Mesenchymal stem cell (in vitro differentiated cells and primary cell): ENCODE results near the gene HSPB7.
"Not testable (repeated sequence)": the region's sequence is repeated elsewhere in the genome, so short reads cannot be mapped to it uniquely, and the experiment has no call there.

Experiments
- DNase-seq: peaks from one replicate; pipeline ENCODE4 v3.0.0-alpha.2; 2013
- H2AFZ ChIP-seq: one replicate; pipeline ENCODE4 v1.6.1; 2013; ENCODE audit warnings: low read depth, mild to moderate bottlenecking, control low read depth, inconsistent platforms, low read length, moderate library complexity
- H2AK5ac ChIP-seq: 2 replicates; pipeline ENCODE4 v1.6.1; 2013; ENCODE audit warnings: low read length, moderate library complexity, mild to moderate bottlenecking, inconsistent platforms; ENCODE audit not compliant: severe bottlenecking
- H2BK120ac ChIP-seq: one replicate; pipeline ENCODE4 v1.6.1; 2013; ENCODE audit warnings: low read depth, mild to moderate bottlenecking, inconsistent platforms, low read length, moderate library complexity
- H2BK12ac ChIP-seq, 2 experiments: one replicate each; pipeline ENCODE4 v1.6.1; 2013; ENCODE audit warnings: inconsistent platforms in 2 of 2, low read length in 2 of 2, mild to moderate bottlenecking in 2 of 2, moderate library complexity in 2 of 2, control low read depth in 1 of 2
- H2BK15ac ChIP-seq: one replicate; pipeline ENCODE4 v1.6.1; 2013; ENCODE audit warnings: mild to moderate bottlenecking, low read depth, inconsistent platforms; ENCODE audit not compliant: poor library complexity, severe bottlenecking
- H2BK5ac ChIP-seq: 2 replicates; pipeline ENCODE4 v1.6.1; 2013; ENCODE audit warnings: low read depth, mild to moderate bottlenecking, low read length, control low read depth, inconsistent platforms; ENCODE audit not compliant: poor library complexity, severe bottlenecking
- H3K14ac ChIP-seq, 2 experiments: one replicate each; pipeline ENCODE4 v1.6.1; 2013; ENCODE audit warnings: inconsistent platforms in 2 of 2, low read length in 2 of 2, control low read depth in 1 of 2, mild to moderate bottlenecking in 1 of 2, moderate library complexity in 1 of 2
- H3K18ac ChIP-seq, 2 experiments: one replicate each; pipeline ENCODE4 v1.6.1; 2013; ENCODE audit warnings: inconsistent platforms in 2 of 2, low read length in 2 of 2, control low read depth in 1 of 2, low read depth in 1 of 2, mild to moderate bottlenecking in 1 of 2
- H3K23ac ChIP-seq, 2 experiments: one replicate each; pipeline ENCODE4 v1.6.1; 2013; ENCODE audit warnings: inconsistent platforms in 2 of 2, low read length in 2 of 2, mild to moderate bottlenecking in 2 of 2, moderate library complexity in 2 of 2, control low read depth in 1 of 2
- H3K27ac ChIP-seq: 2 replicates; pipeline ENCODE4 v1.5.1; 2013; ENCODE audit warnings: mild to moderate bottlenecking, moderate library complexity, low read length, control low read depth, inconsistent platforms; ENCODE audit not compliant: poor library complexity, severe bottlenecking
- H3K27me3 ChIP-seq, 2 experiments: 2 replicates each; pipeline versions ENCODE4 v1.6.1 to v1.7.0; 2013; ENCODE audit warnings: low read length in 2 of 2, mild to moderate bottlenecking in 2 of 2, moderate library complexity in 2 of 2, control low read depth in 1 of 2, inconsistent platforms in 1 of 2; ENCODE audit not compliant: control insufficient read depth in 1 of 2, insufficient read depth in 1 of 2
- H3K36me3 ChIP-seq, 2 experiments: 2 replicates each; pipeline versions ENCODE4 v1.6.1 to v1.7.0; 2013; ENCODE audit warnings: low read length in 2 of 2, control low read depth in 1 of 2, inconsistent platforms in 1 of 2, low read depth in 1 of 2, mild to moderate bottlenecking in 1 of 2; ENCODE audit not compliant: insufficient read depth in 2 of 2, control insufficient read depth in 1 of 2
- H3K4ac ChIP-seq, 2 experiments: one replicate each; pipeline ENCODE4 v1.6.1; 2013; ENCODE audit warnings: inconsistent platforms in 2 of 2, low read length in 2 of 2, mild to moderate bottlenecking in 2 of 2, moderate library complexity in 2 of 2, control low read depth in 1 of 2, low read depth in 1 of 2
- H3K4me1 ChIP-seq: 2 replicates; pipeline ENCODE4 v1.6.1; 2013; ENCODE audit warnings: low read depth, low read length, control low read depth; ENCODE audit not compliant: control insufficient read depth, insufficient read depth
- H3K4me2 ChIP-seq: 2 replicates; pipeline ENCODE4 v1.6.1; 2013; ENCODE audit warnings: low read length, mild to moderate bottlenecking, inconsistent platforms; ENCODE audit not compliant: poor library complexity, severe bottlenecking
- H3K4me3 ChIP-seq, 2 experiments: 2 replicates each; pipeline versions ENCODE4 v1.5.1 to v1.7.0; 2013; ENCODE audit warnings: low read length in 2 of 2, mild to moderate bottlenecking in 2 of 2, control low read depth in 1 of 2, low read depth in 1 of 2; ENCODE audit not compliant: insufficient read depth in 1 of 2
- H3K79me1 ChIP-seq: replicated peaks from 2 replicates; pipeline ENCODE4 v1.6.1; 2013; ENCODE audit warnings: mild to moderate bottlenecking, control low read depth, low read length, inconsistent platforms; ENCODE audit not compliant: poor library complexity, severe bottlenecking
- H3K9ac ChIP-seq: 2 replicates; pipeline ENCODE4 v1.7.0; 2013; ENCODE audit warnings: mild to moderate bottlenecking, low read length, moderate library complexity
- H3K9me3 ChIP-seq: 2 replicates; pipeline ENCODE4 v1.7.0; 2013; ENCODE audit warnings: mild to moderate bottlenecking, low read length; ENCODE audit not compliant: control insufficient read depth
- H4K8ac ChIP-seq: one replicate; pipeline ENCODE4 v1.6.1; 2013; ENCODE audit warnings: inconsistent platforms, mild to moderate bottlenecking, low read length, moderate library complexity
- H4K91ac ChIP-seq: one replicate; pipeline ENCODE4 v1.6.1; 2013; ENCODE audit warnings: mild to moderate bottlenecking, low read length, inconsistent platforms
- WGBS: methylation state at CpG from one replicate; pipeline ENCODE4 v1.1.7; 2013; ENCODE audit warnings: mixed read lengths; 5-methylcytosine and 5-hydroxymethylcytosine counted together

Gene HSPB7

DNA sequence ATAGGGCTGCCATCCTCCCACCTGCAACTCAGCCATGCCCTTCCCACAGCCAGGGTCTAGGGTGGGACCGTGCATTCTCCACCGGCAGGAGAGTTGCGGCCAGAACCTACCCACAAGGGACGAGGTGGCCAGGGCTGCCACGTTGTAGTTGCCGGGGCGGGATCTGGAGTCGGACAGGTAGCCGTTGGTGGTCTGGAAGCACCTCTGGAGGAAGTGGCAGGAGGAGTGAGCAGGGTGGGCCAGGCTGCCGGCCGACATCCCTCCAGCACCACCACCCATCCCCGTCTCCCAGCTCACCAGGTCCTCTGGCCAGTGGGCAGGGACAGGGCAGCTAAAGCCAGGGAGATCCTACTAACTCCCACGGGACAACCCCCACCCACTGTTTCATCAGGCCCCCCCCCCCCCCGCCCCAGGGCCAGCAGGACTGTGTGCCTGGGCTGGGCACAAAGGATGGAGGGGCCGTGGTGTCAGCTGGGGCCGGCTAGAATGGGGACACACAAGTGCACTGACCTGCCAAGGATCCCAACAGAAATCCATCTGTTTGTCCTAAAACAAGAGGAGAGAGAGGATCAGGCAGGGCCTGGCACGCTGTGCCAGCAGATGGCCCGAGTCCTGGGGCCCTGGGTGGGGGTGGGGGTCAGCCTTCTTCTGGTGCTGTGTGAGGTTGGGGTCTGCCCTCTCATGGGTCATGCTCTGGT is 44.3 kb upstream of the HSPB7 start:
- peaks cover 19 to 53% of the 10 kb centered on the region in 2 experiments for H3K27me3 ChIP-seq
- not testable (repeated sequence) for H2BK15ac ChIP-seq, H2AFZ ChIP-seq, H3K9ac ChIP-seq, H3K27ac ChIP-seq, H4K8ac ChIP-seq, H3K4ac ChIP-seq, H3K9me3 ChIP-seq, H3K14ac ChIP-seq, H3K4me2 ChIP-seq, H3K36me3 ChIP-seq, H4K91ac ChIP-seq, H3K4me1 ChIP-seq, H3K23ac ChIP-seq, H3K79me1 ChIP-seq, H2BK120ac ChIP-seq, DNase-seq, H2BK12ac ChIP-seq, H2BK5ac ChIP-seq, H3K4me3 ChIP-seq, H3K18ac ChIP-seq, H2AK5ac ChIP-seq
- 81% methylated on average over 2 of the region's 18 CpGs for WGBS

DNA sequence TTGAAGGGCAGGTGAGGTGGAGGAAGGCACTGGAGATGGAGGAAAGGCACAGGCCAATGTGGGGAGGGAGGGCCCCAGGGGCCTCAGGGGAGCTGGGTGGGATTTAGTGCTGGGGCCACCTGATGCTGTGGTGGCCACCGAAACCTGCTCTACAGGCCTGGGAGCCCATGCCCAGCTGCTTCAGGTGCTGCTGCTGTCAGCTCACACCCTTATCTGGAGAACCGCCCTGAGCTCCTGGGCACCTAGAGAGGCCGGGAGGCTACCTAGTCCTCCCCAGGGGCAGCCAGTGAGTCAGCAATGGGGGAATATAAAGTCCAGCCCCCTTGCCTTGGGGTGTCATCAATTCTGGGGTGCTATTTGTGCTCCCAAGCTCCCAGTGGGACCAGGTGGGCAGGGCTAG is 43.4 kb upstream of the HSPB7 start:
- no peaks in the 10 kb centered on the region for H3K36me3 ChIP-seq
- no peak overlapping the region for H3K27ac ChIP-seq
- no peak overlapping the region for H4K91ac ChIP-seq
- H3K4me3 ChIP-seq, result no peak overlapping the region
- H2BK5ac ChIP-seq, result no peak overlapping the region
- H3K79me1 ChIP-seq, result no peaks in the 10 kb centered on the region
- H4K8ac ChIP-seq, result no peak overlapping the region
- no peak overlapping the region for H2BK120ac ChIP-seq
- 88% methylated on average over 3 of the region's 3 CpGs for WGBS
- no peak overlapping the region for H3K14ac ChIP-seq
- H2AK5ac ChIP-seq, result no peak overlapping the region
- H2AFZ ChIP-seq, result no peak overlapping the region
- no peak overlapping the region for H2BK12ac ChIP-seq
- H3K4ac ChIP-seq, result no peak overlapping the region
- H3K9ac ChIP-seq, result no peak overlapping the region
- peaks cover 19 to 47% of the 10 kb centered on the region in 2 experiments for H3K27me3 ChIP-seq
- H3K23ac ChIP-seq, result no peak overlapping the region
- DNase-seq, result no peak
- no peak overlapping the region for H3K18ac ChIP-seq
- H3K4me2 ChIP-seq, result no peak overlapping the region
- peaks cover 1% of the 10 kb centered on the region for H3K4me1 ChIP-seq
- H2BK15ac ChIP-seq, result no peak overlapping the region
- no peaks in the 10 kb centered on the region for H3K9me3 ChIP-seq

DNA sequence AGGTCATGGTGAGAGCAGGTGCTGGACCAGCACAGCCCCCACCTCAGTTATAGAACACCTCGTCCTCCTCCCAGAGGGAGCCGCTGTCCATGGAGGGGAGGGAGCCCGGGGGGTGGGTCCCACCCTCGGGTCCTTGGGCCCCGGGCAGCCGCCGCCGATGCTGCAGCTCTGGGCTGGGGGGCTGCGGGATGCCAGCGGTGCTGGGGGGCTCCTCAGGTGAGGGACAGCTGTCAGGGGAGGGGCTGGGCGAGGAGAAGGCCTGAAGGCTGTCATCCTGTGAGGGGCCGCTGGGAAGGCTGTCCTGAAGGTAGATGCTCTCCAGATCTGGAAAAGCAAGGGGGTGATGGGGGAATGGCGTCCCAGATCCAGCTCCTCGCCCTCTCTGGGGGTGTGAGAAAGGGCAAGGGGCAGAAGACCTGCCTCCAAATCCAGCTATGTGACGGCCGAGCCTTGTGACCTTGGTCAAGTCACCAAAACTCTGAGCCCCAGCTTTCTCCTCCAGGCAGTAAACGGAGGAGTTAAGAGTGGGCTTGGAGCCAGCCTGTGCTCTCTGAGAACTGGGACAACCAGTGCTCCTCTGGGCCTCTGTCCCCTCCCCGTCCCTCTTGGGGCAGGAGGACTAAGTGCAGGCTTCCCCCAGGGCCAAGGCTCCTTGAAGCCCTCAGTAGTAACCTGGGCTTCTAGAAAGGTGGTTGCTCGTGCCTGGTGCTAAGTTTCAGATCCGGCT is 40.7 kb upstream of the HSPB7 start:
- not testable (repeated sequence) for H2BK5ac ChIP-seq, H3K36me3 ChIP-seq, H4K91ac ChIP-seq, H3K23ac ChIP-seq, H2BK15ac ChIP-seq, H2BK12ac ChIP-seq, H4K8ac ChIP-seq, H3K18ac ChIP-seq, H3K4me2 ChIP-seq, H2BK120ac ChIP-seq, H3K9ac ChIP-seq, H2AK5ac ChIP-seq, H3K4me1 ChIP-seq, H3K9me3 ChIP-seq, H3K27ac ChIP-seq, H3K14ac ChIP-seq, H3K79me1 ChIP-seq, H3K4ac ChIP-seq, H3K4me3 ChIP-seq, H2AFZ ChIP-seq, DNase-seq
- 80% methylated on average over 14 of the region's 20 CpGs for WGBS
- peaks cover 3 to 23% of the 10 kb centered on the region in 2 experiments for H3K27me3 ChIP-seq

DNA sequence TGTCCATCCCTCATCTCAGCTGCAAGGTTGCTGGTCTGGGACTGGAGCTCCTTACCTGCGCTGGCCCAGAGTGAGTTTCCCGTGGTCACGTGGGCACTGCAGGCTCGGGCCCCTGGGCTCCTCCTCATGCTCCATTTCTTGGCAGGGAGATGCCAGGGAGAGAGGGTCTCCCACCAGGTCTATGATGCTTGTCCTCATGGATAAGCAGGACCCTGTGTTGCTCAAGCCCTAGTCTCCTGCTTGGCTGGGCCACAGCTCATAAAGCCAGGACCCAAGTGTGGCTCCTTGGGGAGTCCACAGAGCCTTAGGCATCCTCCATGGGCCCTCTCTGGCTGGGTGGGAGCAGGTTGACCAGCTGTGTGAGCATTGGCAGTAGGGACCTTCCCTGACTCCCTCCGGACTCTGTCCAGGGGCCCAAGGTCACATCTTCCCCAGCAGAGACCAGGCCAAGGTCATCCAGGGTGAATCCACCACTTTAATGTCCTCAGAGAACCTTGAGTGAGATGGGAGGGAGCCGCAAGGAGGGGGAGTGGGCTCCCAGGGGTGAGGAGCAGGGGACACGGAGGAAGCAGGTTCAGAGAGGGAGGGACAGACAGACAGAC is 39.6 kb upstream of the HSPB7 start:
- H3K4ac ChIP-seq, H4K8ac ChIP-seq, H3K14ac ChIP-seq, H3K36me3 ChIP-seq, H2BK120ac ChIP-seq, H2BK15ac ChIP-seq, H3K4me2 ChIP-seq, H3K9ac ChIP-seq, H2BK12ac ChIP-seq, H2AK5ac ChIP-seq, H2BK5ac ChIP-seq, H4K91ac ChIP-seq, H3K27ac ChIP-seq, DNase-seq, H3K4me3 ChIP-seq, H3K9me3 ChIP-seq, H2AFZ ChIP-seq, H3K4me1 ChIP-seq, H3K23ac ChIP-seq, H3K79me1 ChIP-seq, H3K18ac ChIP-seq: not testable (repeated sequence)
- WGBS, result 69% methylated on average over 6 of the region's 7 CpGs
- H3K27me3 ChIP-seq, result peaks cover 3 to 21% of the 10 kb centered on the region in 2 experiments
